Amniotic stem cell (primary cell): ENCODE results near the gene RARS1.

ENCODE experiments used
- DNase-seq: peaks from one replicate; lab custom pipeline; 2025; lab: John Stamatoyannopoulos, UW

The RARS1 gene

GRCh38 chr5:168486136-168486879 lies at the start of gene RARS1:
Gene RARS1, plus strand, starts transcription at chr5:168486471. Its CDS starts 28 bp downstream, at chr5:168486499.
- peak; percentile 91 for DNase-seq

- DNase-seq = no peak
These were observed 47.9 kb upstream of the RARS1 start for GRCh38 chr5:168438349-168438748.

GRCh38 chr5:168443533-168443932 lies 42.7 kb upstream of the RARS1 start:
- DNase-seq = no peak

- DNase-seq = no peak
These were observed 42.1 kb upstream of the RARS1 start for GRCh38 chr5:168443950-168444700.

GRCh38 chr5:168446983-168447619 lies 39.2 kb upstream of the RARS1 start:
- DNase-seq = no peak

- no peak for DNase-seq
These were observed 38.5 kb upstream of the RARS1 start for GRCh38 chr5:168447808-168448207.

GRCh38 chr5:168449166-168449565 lies 37.1 kb upstream of the RARS1 start:
- no peak for DNase-seq

GRCh38 chr5:168451565-168451964 lies 34.7 kb upstream of the RARS1 start:
- no peak for DNase-seq

- no peak for DNase-seq
These were observed 31.1 kb upstream of the RARS1 start for GRCh38 chr5:168455201-168455600.

GRCh38 chr5:168457542-168457941 lies 28.7 kb upstream of the RARS1 start:
- no peak for DNase-seq

- DNase-seq = no peak
These were observed 25.7 kb upstream of the RARS1 start for GRCh38 chr5:168460606-168461005.

GRCh38 chr5:168463081-168463480 lies 23.2 kb upstream of the RARS1 start:
- DNase-seq = no peak

- no peak for DNase-seq
These were observed 22.1 kb upstream of the RARS1 start for GRCh38 chr5:168464214-168464613.

- no peak for DNase-seq
These were observed 21.6 kb upstream of the RARS1 start for GRCh38 chr5:168464641-168465040.

- DNase-seq = no peak
These were observed 18.4 kb upstream of the RARS1 start for GRCh38 chr5:168467755-168468330.

- DNase-seq = no peak
These were observed 17.4 kb upstream of the RARS1 start for GRCh38 chr5:168468836-168469235.

- no peak for DNase-seq
These were observed 16.5 kb upstream of the RARS1 start for GRCh38 chr5:168469816-168470215.

- no peak for DNase-seq
These were observed 14.5 kb upstream of the RARS1 start for GRCh38 chr5:168471785-168472184.

GRCh38 chr5:168472329-168472728 lies 13.9 kb upstream of the RARS1 start:
- DNase-seq = peak; percentile 76

GRCh38 chr5:168474319-168474718 lies 12.0 kb upstream of the RARS1 start:
- DNase-seq = no peak

GRCh38 chr5:168477060-168477459 lies 9.2 kb upstream of the RARS1 start:
- DNase-seq = no peak

GRCh38 chr5:168479166-168479565 lies 7.1 kb upstream of the RARS1 start:
- no peak for DNase-seq

- no peak for DNase-seq
These were observed 5.7 kb upstream of the RARS1 start for GRCh38 chr5:168480601-168481000.
